MG63 (cell line): Measurements from ENCODE around the gene PIGQ. TPM values are rescaled to one million over a fixed set of nuclear protein-coding genes. Genes with fewer than 3 reads are reported as not detected.

Source experiments
- total RNA-seq: library from RNA; depleted of rRNA; stranded (reverse); fragments of >200 nt; shearing (Covaris generic); gene quantifications from 2 replicates; pipeline ENCODE4 v1.2.3, GENCODE V29; 2014; ENCODE audit warnings: low replicate concordance; rRNA removed

The PIGQ gene
- total RNA-seq, 1 experiment from 2014 or later: 31.7 TPM

Other genes with a start within 250 kb of the PIGQ start
- 46.9 and 48.3 TPM in 2 replicates for gene AXIN1, start 217.2 kb upstream of the PIGQ start, total RNA-seq
- gene MRPL28, start 199.4 kb upstream of the PIGQ start, total RNA-seq: 172 and 192 TPM in 2 replicates
- gene PGAP6, start 188.0 kb upstream of the PIGQ start, total RNA-seq: 34.2 and 35.5 TPM in 2 replicates
- 188 and 350 TPM in 2 replicates for gene NME4, start 172.8 kb upstream of the PIGQ start, total RNA-seq
- gene DECR2, start 168.1 kb upstream of the PIGQ start, total RNA-seq: 31.6 and 37.1 TPM in 2 replicates
- 33.1 and 42.8 TPM in 2 replicates for gene RAB11FIP3, start 144.3 kb upstream of the PIGQ start, total RNA-seq
- 42.2 and 55.9 TPM in 2 replicates for gene CAPN15, start 42.3 kb upstream of the PIGQ start, total RNA-seq
- gene PRR35, start 9.6 kb upstream of the PIGQ start, total RNA-seq: not detected in 2 replicates
- not detected in 2 replicates for gene NHLRC4, start 3.0 kb upstream of the PIGQ start, total RNA-seq
- gene RAB40C, start 20.1 kb downstream of the PIGQ start, total RNA-seq: 12.4 and 20.8 TPM in 2 replicates
- not detected in 2 replicates for gene WFIKKN1, start 61.0 kb downstream of the PIGQ start, total RNA-seq
- 145 and 183 TPM in 2 replicates for gene METTL26, start 66.3 kb downstream of the PIGQ start, total RNA-seq
- gene MCRIP2, start 71.9 kb downstream of the PIGQ start, total RNA-seq: 22.2 and 50.3 TPM in 2 replicates
- 6.0 and 17.3 TPM in 2 replicates for gene WDR90, start 79.4 kb downstream of the PIGQ start, total RNA-seq
- gene RHOT2, start 98.2 kb downstream of the PIGQ start, total RNA-seq: 48.7 and 72.8 TPM in 2 replicates
- gene RHBDL1, start 105.7 kb downstream of the PIGQ start, total RNA-seq: 0.16 TPM in 1 of 2 replicates, not detected in the other
- gene STUB1, start 110.4 kb downstream of the PIGQ start, total RNA-seq: 301 and 418 TPM in 2 replicates
- gene JMJD8, start 114.4 kb downstream of the PIGQ start, total RNA-seq: 15.1 and 66.3 TPM in 2 replicates
- 8.0 and 8.2 TPM in 2 replicates for gene WDR24, start 120.4 kb downstream of the PIGQ start, total RNA-seq
- 0.16 and 0.67 TPM in 2 replicates for gene FBXL16, start 135.8 kb downstream of the PIGQ start, total RNA-seq
- 33.7 and 71.7 TPM in 2 replicates for gene METRN, start 145.2 kb downstream of the PIGQ start, total RNA-seq
- 27.0 and 44.0 TPM in 2 replicates for gene ANTKMT, start 151.2 kb downstream of the PIGQ start, total RNA-seq
- gene CCDC78, start 156.5 kb downstream of the PIGQ start, total RNA-seq: 0.59 and 4.9 TPM in 2 replicates
- gene HAGHL, start 157.1 kb downstream of the PIGQ start, total RNA-seq: 9.4 and 13.3 TPM in 2 replicates
- gene CIAO3, start 171.0 kb downstream of the PIGQ start, total RNA-seq: 39.0 and 72.9 TPM in 2 replicates
- not detected in 2 replicates for gene MSLN, start 190.8 kb downstream of the PIGQ start, total RNA-seq
- gene RPUSD1, start 218.4 kb downstream of the PIGQ start, total RNA-seq: 60.9 and 77.3 TPM in 2 replicates
- 18.9 and 22.6 TPM in 2 replicates for gene CHTF18, start 218.7 kb downstream of the PIGQ start, total RNA-seq
- gene GNG13, start 230.8 kb downstream of the PIGQ start, total RNA-seq: not detected in 2 replicates